HepG2 (cell line): ENCODE results near the gene TYMP. TPM values are rescaled to one million over a fixed set of nuclear protein-coding genes. Genes with fewer than 3 reads are reported as not detected.

Experiments
- ATAC-seq: fragments of 200-7000 bp; cut with Tn5 transposase; 3 replicates; pipeline ENCODE4 v1.9.1; 2020; ENCODE audit warnings: mild to moderate bottlenecking, moderate library complexity
- BruUV-seq: library from RNA; stranded (reverse); fragments of 400-500 nt; replicated peaks from 2 replicates; lab custom pipeline; 2021; lab: Mats Ljungman, UMichigan
- CTCF ChIA-PET: fragments of 300-600 bp; formaldehyde crosslinking; extraction: SDS; loops from one replicate; lab custom pipeline; 2021; ENCODE audit warnings: low total read pairs, inconsistent platforms, low intra/inter-chr PET ratio; lab: Yijun Ruan, JAX
- POLR2A ChIA-PET: fragments of 350-600 bp; sonication (Branson Sonifier 250); formaldehyde crosslinking; loops from one replicate; lab custom pipeline; 2020; ENCODE audit warnings: antibody characterized with exemption, inconsistent platforms; lab: Yijun Ruan, JAX
- DNase-seq: peaks from one replicate; pipeline ENCODE4 v3.0.0-alpha.2; 2015; ENCODE audit warnings: low spot score
- FAIRE-seq: peaks from 3 replicates; lab custom pipeline; 2011; peaks lifted over from hg19 to GRCh38; lab: Jason Lieb, UNC
- H2AFZ ChIP-seq: one replicate; pipeline ENCODE4 v1.6.1; 2011; ENCODE audit warnings: low read length, inconsistent platforms
- H3K27ac ChIP-seq: fragments of 300-600 bp; 3 replicates; pipeline ENCODE4 v1.8.0; 2011; ENCODE audit warnings: mixed run types, mild to moderate bottlenecking, mixed read lengths, low read length, inconsistent platforms; ENCODE audit not compliant: insufficient read depth; ENCODE audit errors: extremely low read length
- H3K27me3 ChIP-seq, 2 experiments: fragments of 200-600 bp in 1 of 2; 2 replicates in 1 of 2; 3 replicates in 1 of 2; pipeline versions ENCODE4 v1.6.0 to v1.8.0; 2011; ENCODE audit warnings: low read length in 2 of 2, mild to moderate bottlenecking in 2 of 2, moderate library complexity in 2 of 2, inconsistent platforms in 1 of 2; ENCODE audit not compliant: insufficient read depth in 2 of 2, control insufficient read depth in 1 of 2
- H3K36me3 ChIP-seq, 2 experiments: fragments of 200-600 bp in 1 of 2; replicated peaks in 1 of 2; 2 replicates in 1 of 2; 3 replicates in 1 of 2; pipeline versions ENCODE4 v1.5.1 to v1.8.0; 2011; ENCODE audit warnings: low read length in 2 of 2, inconsistent platforms in 1 of 2; ENCODE audit not compliant: insufficient read depth in 2 of 2, control insufficient read depth in 1 of 2
- H3K4me1 ChIP-seq: 2 replicates; pipeline ENCODE4 v1.5.1; 2012; ENCODE audit warnings: low read length, inconsistent platforms; ENCODE audit not compliant: insufficient read depth
- H3K4me2 ChIP-seq: 2 replicates; pipeline ENCODE4 v1.6.0; 2011; ENCODE audit warnings: low read depth, low read length, inconsistent platforms
- H3K4me3 ChIP-seq, 3 experiments: fragments of 200-600 bp in 1 of 3; sonication (generic), shearing (Covaris generic) in 1 of 3; replicated peaks in 1 of 3; 2 replicates each; pipeline ENCODE4 v1.5.1; 2011 to 2016; ENCODE audit warnings: low read length in 3 of 3, inconsistent platforms in 2 of 3, low read depth in 2 of 3, mild to moderate bottlenecking in 2 of 3, control low read depth in 1 of 3, mixed read lengths in 1 of 3; ENCODE audit not compliant: insufficient read depth in 1 of 3
- H3K79me2 ChIP-seq: one replicate; pipeline ENCODE4 v1.6.1; 2011; ENCODE audit warnings: low read length, inconsistent platforms; ENCODE audit not compliant: insufficient read depth
- H3K9ac ChIP-seq: 2 replicates; pipeline ENCODE4 v1.6.0; 2011; ENCODE audit warnings: mild to moderate bottlenecking, low read depth, low read length, inconsistent platforms; ENCODE audit not compliant: insufficient read depth
- H3K9me3 ChIP-seq: 2 replicates; pipeline ENCODE4 v1.5.1; 2012; ENCODE audit warnings: mild to moderate bottlenecking, low read length
- H4K20me1 ChIP-seq: 2 replicates; pipeline ENCODE4 v1.6.0; 2011; ENCODE audit warnings: inconsistent platforms, mild to moderate bottlenecking, low read length, moderate library complexity; ENCODE audit not compliant: insufficient read depth
- DNMT3B ChIP-seq: conservative IDR thresholded peaks from 2 replicates; pipeline ENCODE4 v1.6.1; 2016; ENCODE audit warnings: missing biosample characterization, control low read depth
- MBNL3 ChIP-seq: fragments of 250-450 bp; sonication (Bioruptor Pico); conservative IDR thresholded peaks from 2 replicates; pipeline ENCODE4 v1.8.0; 2022; ENCODE audit warnings: mild to moderate bottlenecking, inconsistent platforms
- SIX4 ChIP-seq: sonication (generic); formaldehyde crosslinking; IDR thresholded peaks from 2 replicates; pipeline ENCODE4 v1.4.0; 2020; ENCODE audit warnings: missing genetic modification reagents
- SRSF1 ChIP-seq: fragments of 200-400 bp; formaldehyde crosslinking; optimal IDR thresholded peaks from 2 replicates; pipeline ENCODE3; 2017; ENCODE audit warnings: mild to moderate bottlenecking, low read depth, low read length, moderate library complexity
- ZNF232 ChIP-seq: sonication (generic); formaldehyde crosslinking; IDR thresholded peaks from 2 replicates; pipeline ENCODE4 v1.4.0; 2020; ENCODE audit warnings: missing genetic modification reagents, borderline replicate concordance
- ZNF451 ChIP-seq: sonication (generic); formaldehyde crosslinking; IDR thresholded peaks from 2 replicates; pipeline ENCODE4 v1.5.0; 2020; ENCODE audit warnings: mild to moderate bottlenecking, missing genetic modification reagents
- ZNF557 ChIP-seq: sonication (generic); formaldehyde crosslinking; IDR thresholded peaks from 2 replicates; pipeline ENCODE4 v1.4.0; 2020; ENCODE audit warnings: missing genetic modification reagents
- WGBS: methylation state at CpG from one replicate; pipeline ENCODE4 v1.1.6; 2017; ENCODE audit warnings: low lambda C conversion rate; 5-methylcytosine and 5-hydroxymethylcytosine counted together
- in situ Hi-C: cut with HindIII; loops from 2 replicates; pipeline ENCODE4 v1.10.0; 2017; ENCODE audit warnings: low pct_unique_long_range_greater_than_20kb; ENCODE audit not compliant: extremely low pct_ligation_motif_present
- intact Hi-C: fragments of 100-400 bp; cut with micrococcal nuclease; formaldehyde crosslinking; loops from one replicate; pipeline ENCODE4 v1.10.0; 2022; ENCODE audit not compliant: unreplicated experiment
- polyA plus RNA-seq, 8 experiments: library from polyadenylated mRNA; depleted of rRNA in 3 of 8; stranded (reverse) in 7 of 8; unstranded in 1 of 8; fragments of >200 nt; fragmentation: Illumina TruSeq in 4 of 8; extraction: Trizol in 4 of 8; gene quantifications; 2 replicates each; pipeline versions ENCODE4 v1.2.1 to v1.2.3, GENCODE V29; 2011 to 2016; ENCODE audit warnings: low read depth in 4 of 8, missing spikeins in 1 of 8, mixed read lengths in 1 of 8; ENCODE audit not compliant: insufficient read depth in 1 of 8
- total RNA-seq, 5 experiments: library from RNA; depleted of rRNA; stranded (reverse); fragments of >200 nt; fragmentation: Illumina TruSeq; extraction: Trizol; gene quantifications; 2 replicates each; pipeline ENCODE4 v1.2.3, GENCODE V29; 2016; ENCODE audit warnings: low read depth in 1 of 5
- TF ChIP-seq, protein P1 (sequence below): sonication (generic); formaldehyde crosslinking; conservative IDR thresholded peaks from 2 replicates; pipeline ENCODE4 v1.4.0; 2020; ENCODE audit warnings: missing genetic modification reagents
- TF ChIP-seq, protein P2 (sequence below): sonication (generic); formaldehyde crosslinking; IDR thresholded peaks from 2 replicates; pipeline ENCODE4 v1.5.0; 2020; ENCODE audit warnings: missing genetic modification reagents, mild to moderate bottlenecking, borderline replicate concordance

Gene TYMP
- total and polyA plus RNA-seq, 2 of the 13 experiments (the other 11 are each of a cell fraction or from before 2014, with no cell fraction given): 3.9 to 4.3 TPM

DNA sequence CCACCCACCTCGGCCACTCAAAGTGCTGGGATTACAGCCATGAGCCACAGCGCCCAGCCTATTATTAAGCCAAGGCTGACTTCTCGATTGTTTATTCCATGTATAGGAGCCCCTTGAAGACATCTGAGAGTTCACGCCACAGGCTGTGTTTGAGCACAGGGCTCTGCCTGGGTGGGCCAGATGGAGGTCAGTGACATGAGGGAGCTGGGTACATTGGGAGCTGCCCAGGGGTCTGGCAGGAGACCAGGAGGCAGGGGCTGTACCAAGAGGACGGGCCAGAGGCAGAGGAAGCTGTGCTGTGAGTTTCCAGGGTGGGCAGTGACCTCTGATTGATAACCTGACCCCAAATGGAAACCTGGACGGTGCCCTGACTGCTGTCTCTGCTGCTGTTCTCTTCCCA is 27.7 kb downstream of the TYMP start (continued):
- TF ChIP-seq, protein P1, sequence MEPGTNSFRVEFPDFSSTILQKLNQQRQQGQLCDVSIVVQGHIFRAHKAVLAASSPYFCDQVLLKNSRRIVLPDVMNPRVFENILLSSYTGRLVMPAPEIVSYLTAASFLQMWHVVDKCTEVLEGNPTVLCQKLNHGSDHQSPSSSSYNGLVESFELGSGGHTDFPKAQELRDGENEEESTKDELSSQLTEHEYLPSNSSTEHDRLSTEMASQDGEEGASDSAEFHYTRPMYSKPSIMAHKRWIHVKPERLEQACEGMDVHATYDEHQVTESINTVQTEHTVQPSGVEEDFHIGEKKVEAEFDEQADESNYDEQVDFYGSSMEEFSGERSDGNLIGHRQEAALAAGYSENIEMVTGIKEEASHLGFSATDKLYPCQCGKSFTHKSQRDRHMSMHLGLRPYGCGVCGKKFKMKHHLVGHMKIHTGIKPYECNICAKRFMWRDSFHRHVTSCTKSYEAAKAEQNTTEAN (CRISPR knock-in tag): no peak
- TF ChIP-seq MBNL3 (CRISPR knock-in tag): no peak
- TF ChIP-seq ZNF451 (CRISPR knock-in tag): no peak
- TF ChIP-seq ZNF557: no peak
- TF ChIP-seq SRSF1: no peak

DNA sequence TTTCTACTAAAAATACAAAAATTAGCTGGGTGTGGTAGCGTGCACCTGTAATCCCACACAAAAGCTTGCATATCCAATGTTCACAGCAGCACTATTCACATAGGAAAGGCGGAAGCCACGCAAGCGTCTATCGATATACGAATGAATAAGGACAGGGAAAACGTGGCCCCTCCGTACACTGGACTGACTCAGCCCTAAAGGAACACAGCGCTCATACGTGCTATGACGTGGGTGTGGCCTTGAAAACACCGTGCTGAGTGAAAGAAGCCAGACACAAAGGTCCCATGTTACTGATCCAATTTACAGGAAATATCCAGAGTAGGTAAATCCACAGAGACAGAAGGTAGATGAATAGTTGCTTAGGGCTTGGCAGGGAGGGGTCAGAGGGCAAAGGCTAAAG is 29.4 kb downstream of the TYMP start:
- no peak for ATAC-seq
- H3K9me3 ChIP-seq: no peaks in the 10 kb centered on the region
- no peak for FAIRE-seq
- peaks cover 32% of the 10 kb centered on the region for H3K4me1 ChIP-seq
- intact Hi-C loops: no loop called here
- no peak overlapping the region for H2AFZ ChIP-seq
- no peaks in the 10 kb centered on the region for H3K79me2 ChIP-seq
- POLR2A ChIA-PET: no interaction called here
- H3K9ac ChIP-seq: no peak overlapping the region
- no peak for DNase-seq
- TF ChIP-seq DNMT3B (CRISPR knock-in tag) (no peak), SIX4 (no peak), ZNF232 (CRISPR knock-in tag) (no peak)
- TF ChIP-seq, protein P2, sequence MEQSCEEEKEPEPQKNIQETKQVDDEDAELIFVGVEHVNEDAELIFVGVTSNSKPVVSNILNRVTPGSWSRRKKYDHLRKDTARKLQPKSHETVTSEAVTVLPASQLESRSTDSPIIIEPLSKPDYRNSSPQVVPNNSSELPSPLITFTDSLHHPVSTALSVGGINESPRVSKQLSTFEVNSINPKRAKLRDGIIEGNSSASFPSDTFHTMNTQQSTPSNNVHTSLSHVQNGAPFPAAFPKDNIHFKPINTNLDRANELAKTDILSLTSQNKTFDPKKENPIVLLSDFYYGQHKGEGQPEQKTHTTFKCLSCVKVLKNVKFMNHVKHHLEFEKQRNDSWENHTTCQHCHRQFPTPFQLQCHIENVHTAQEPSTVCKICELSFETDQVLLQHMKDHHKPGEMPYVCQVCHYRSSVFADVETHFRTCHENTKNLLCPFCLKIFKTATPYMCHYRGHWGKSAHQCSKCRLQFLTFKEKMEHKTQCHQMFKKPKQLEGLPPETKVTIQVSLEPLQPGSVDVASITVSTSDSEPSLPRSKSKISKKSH (CRISPR knock-in tag): no peak
- in situ Hi-C loops: no loop called here
- BruUV-seq: no TSS peak
- CTCF ChIA-PET: interaction anchor here (1.1 kb wide), 1 partner anchor 27 kb away, joined by 3 read pairs; no protein-coding TSS in a partner anchor
- H3K4me2 ChIP-seq: no peak overlapping the region
- no peak overlapping the region for H3K27ac ChIP-seq
- 94% methylated on average over 12 of the region's 12 CpGs for WGBS
- H3K27me3 ChIP-seq: no peaks in the 10 kb centered on the region
- H3K4me3 ChIP-seq: no peak overlapping the region
- peaks cover 2 to 6% of the 10 kb centered on the region in 2 experiments; a peak in 1 of 5 replicates for H3K36me3 ChIP-seq
- no peaks in the 10 kb centered on the region for H4K20me1 ChIP-seq
